ENCODE results near the gene PRELP.

PRELP gene

GRCh38 chr1:203475012-203475981 lies at the start of gene PRELP:
PRELP (plus strand) TSS chr1:203475806; CDS start chr1:203483185, 7,379 bp downstream.
- DNase-seq = peak; percentile 70

- no peak for DNase-seq
Observed at GRCh38 chr1:203426366-203426765, 49.2 kb upstream of the PRELP start.

- no peak for DNase-seq
Observed at GRCh38 chr1:203426870-203427269, 48.7 kb upstream of the PRELP start.

DNA sequence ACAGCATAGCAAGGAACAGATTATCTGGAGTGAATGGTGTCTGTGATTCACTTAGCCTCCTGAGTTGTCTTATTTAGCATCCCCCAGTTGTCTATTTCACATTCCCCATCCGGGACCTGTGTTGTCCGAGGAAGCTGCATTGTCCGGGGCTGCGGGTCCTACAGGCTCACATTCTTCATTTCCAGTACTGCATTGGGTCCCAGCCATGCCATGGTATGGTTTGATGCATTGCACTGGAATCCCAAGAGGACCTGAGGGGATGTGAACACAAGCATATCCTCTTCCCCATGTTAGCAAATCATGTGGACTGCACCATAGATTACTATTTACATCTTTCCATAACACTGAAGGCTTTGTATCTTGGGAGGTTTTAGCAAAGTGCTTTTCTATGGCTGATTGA lies 48.2 kb upstream of the PRELP start:
- no peak for DNase-seq

GRCh38 chr1:203428981-203429599 lies 46.5 kb upstream of the PRELP start:
- no peak for DNase-seq

DNA sequence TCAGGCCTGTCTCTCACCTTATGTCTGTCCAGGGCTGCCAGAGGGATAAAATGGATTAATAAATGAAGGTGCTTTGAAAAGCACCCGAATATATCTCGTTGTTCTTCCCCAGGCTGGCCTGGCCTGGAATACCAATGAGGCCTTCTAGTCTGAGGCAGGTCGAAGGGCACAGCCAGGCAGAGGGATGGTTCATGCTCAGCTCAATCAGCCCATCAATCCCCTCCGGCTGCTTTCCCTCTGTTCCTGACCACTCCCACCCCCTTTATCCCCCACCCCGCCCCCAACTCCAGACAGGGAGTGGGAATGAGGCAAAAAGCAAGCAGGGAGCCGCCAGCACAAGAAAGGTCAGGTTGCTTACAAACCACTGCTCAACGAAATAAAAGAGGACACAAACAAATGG lies 40.0 kb upstream of the PRELP start:
- no peak for DNase-seq

- DNase-seq = no peak
Observed at GRCh38 chr1:203437696-203438315, 37.8 kb upstream of the PRELP start.

GRCh38 chr1:203439131-203439730 lies 36.4 kb upstream of the PRELP start:
- no peak for DNase-seq

GRCh38 chr1:203440771-203441170 lies 34.8 kb upstream of the PRELP start:
- peak; percentile 85 for DNase-seq

DNA sequence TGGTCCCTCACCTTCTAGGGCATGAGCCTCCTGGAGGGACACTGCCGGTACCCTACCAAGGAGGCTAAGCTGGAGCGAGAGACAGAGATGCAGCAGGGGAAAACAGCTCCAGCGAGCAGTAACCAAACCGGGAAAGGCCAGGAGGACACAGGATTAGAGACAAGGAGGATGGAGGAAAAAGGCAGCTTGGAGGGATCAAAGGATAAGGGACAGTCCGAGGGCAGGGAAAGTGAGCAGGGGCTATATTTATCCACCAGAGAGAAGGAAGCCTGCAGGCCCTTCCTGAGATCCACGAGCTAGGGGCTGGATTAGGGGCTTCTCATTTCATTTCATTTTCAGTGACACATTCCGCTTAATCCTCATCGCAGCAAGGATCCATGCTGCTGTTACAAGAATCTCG lies 33.8 kb upstream of the PRELP start:
- DNase-seq = no peak

DNA sequence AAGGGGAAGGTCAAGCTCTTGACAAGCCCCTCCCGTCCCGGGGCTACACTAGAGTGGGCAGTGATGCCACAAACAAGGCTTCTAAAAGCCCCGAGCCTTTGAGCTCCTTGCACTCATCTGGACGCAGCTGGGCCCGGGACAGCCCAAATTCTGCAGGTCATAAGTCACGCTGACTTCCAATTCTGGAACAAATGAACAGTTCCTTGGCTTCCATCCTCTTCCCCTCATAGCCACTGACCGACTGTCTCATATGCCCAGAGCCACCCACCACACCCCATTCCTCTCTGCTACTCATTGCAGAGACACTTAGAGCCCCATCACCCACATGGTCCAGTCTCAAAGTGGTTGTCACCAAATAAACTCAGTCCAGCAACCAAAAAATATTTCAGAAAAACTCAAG lies 32.8 kb upstream of the PRELP start:
- no peak for DNase-seq

GRCh38 chr1:203443296-203443695 lies 32.3 kb upstream of the PRELP start:
- no peak for DNase-seq

DNA sequence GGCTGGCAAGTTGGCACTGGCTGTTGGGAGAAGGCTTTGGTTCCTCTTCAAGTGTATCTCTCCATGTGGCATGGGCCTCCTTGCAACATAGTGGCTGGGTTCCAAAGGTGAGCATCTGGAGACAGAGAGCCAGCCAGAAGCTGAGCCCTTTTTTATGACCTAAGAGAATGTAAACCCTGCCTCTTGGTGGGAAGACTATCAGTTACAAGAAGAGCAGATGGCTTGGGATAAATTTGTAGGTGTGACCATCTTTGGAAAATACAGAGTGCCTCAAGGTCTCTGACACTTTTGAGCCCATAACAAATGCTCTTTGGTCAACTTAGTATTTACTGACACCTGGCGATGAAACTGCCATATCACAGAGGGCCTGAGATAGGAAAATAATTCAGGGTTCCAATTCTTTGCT lies 31.4 kb upstream of the PRELP start:
- DNase-seq = no peak

GRCh38 chr1:203447151-203447550 lies 28.5 kb upstream of the PRELP start:
- DNase-seq = no peak

- DNase-seq = peak; percentile 11
Observed at GRCh38 chr1:203447598-203447997, 28.0 kb upstream of the PRELP start.

GRCh38 chr1:203448521-203449061 lies 27.0 kb upstream of the PRELP start:
- peak; percentile 30 for DNase-seq

GRCh38 chr1:203450001-203450400 lies 25.6 kb upstream of the PRELP start:
- peak; percentile 1 for DNase-seq

DNA sequence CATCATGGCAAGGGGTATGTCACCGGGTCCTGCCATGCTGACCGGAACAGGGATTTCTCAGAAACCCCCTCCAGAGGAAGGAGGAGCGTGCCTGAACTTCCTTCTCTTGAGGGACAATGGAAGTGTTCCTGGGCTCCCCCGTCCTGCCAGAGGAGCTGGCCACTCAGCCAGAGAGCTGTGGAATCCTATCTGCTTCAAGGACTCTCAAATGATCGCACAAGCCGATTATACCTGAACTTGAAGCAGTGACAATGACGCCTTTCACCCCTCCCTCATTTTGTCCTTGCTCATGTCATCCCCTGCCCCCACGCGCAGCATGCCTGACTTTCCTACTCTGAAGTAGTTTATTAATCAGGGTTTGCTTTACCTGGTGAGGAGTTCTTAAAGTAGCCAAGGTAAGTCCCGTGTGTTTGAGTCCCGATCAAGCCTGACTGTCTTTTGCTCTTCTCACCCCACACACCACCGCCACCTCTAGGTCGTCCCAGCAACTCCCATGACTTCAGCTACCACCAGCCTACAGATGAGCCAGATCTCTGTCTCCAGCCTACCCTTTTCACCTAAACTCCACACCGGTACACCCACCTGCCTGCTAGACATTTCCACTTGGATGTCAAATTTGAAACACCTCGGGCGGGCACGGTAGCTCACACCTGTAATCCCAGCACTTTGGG lies 25.0 kb upstream of the PRELP start:
- peak; percentile 17 for DNase-seq

DNA sequence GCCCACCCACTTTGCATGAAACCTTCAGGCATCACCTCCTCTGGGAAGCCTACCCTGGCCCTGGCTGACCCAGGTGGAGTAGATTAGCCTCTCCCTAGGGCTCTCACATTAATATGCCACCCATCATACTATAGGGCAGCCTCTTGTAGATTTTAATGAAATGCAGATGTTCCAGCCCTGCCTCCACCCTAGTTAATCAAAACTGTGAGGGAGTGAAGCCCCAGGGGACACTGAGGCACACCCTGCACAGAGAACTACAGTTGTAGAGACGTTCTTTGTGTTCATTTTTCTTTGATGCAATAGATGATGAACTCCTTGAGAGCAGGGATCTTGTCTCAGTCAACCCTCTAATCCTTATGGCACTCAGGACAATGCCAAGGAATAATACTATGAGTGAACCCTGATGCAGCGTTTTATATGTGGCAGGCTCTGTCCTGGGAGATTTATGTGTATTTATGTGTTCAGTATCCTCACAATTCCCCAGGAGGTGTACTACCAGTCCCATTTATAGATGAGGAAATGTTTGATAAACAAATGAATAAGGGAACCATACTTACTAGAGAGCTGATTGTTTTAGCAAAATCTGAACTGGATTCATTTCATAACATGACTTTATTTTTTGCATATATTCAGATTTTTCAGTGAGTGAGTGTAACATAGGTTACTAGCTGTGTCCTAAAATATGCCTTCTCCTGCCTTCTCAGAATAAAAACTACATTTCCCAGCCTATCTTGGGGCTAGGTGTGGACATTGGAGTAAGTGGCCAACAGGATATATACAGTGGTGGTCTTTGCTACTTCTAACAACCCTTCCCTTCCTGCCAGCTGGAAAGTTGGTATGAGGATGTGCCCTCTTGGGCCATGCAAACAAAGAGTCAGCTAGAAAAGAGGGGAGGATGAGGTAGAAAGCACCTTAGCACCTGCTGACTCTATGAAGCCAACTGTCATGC lies 23.5 kb upstream of the PRELP start:
- DNase-seq = peak; percentile 15

- peak; percentile 15 for DNase-seq
Observed at GRCh38 chr1:203453016-203453415, 22.6 kb upstream of the PRELP start.

- DNase-seq = peak; percentile 8
Observed at GRCh38 chr1:203453616-203454015, 22.0 kb upstream of the PRELP start.

All from right hindlimb (tissue), 1 donor.